ENCODE data around the gene PIGW. TPM values are rescaled to one million over a fixed set of nuclear protein-coding genes. Genes with fewer than 3 reads are reported as not detected.
A peak's percentile ranks its signal among the peaks of the same experiment; 100 is the strongest.

Gene PIGW
- total and polyA plus RNA-seq, 2 experiments from 2014 or later, result 10.2 to 10.8 TPM

- Histone ChIP-seq H4K20me1 (ENCODE audit: insufficient read depth, poor library complexity, severe bottlenecking) (peaks cover 68% of the 10 kb centered on the region), H3K36me3 (replicated peaks; ENCODE audit: insufficient read depth, low read depth) (no peaks in the 10 kb centered on the region), H3K9me2 (replicated peaks; ENCODE audit: insufficient read depth) (no peaks in the 10 kb centered on the region), H3K4me2 (peak overlapping the region; percentile 91), H3K4me3 (peak overlapping the region; percentile 82), H3K27me3 (no peaks in the 10 kb centered on the region), H2AFZ (no peak overlapping the region), H3K79me2 (peaks cover 83% of the 10 kb centered on the region), H3K27ac (peak overlapping the region; percentile 94), H3K9me3 (ENCODE audit: low read depth) (no peaks in the 10 kb centered on the region), H3K4me1 (ENCODE audit: insufficient read depth) (peaks cover 24% of the 10 kb centered on the region)
- DNase-seq (ENCODE audit: low spot score), result no peak
- TF ChIP-seq EZH2 (IDR thresholded peaks at IDR 0.05; ENCODE audit: borderline replicate concordance) (no peak), EZH2phosphoT487 (IDR thresholded peaks at IDR 0.05; ENCODE audit: low read depth, severe bottlenecking, unreplicated experiment) (no peak)
- TF ChIP-seq, protein P1, sequence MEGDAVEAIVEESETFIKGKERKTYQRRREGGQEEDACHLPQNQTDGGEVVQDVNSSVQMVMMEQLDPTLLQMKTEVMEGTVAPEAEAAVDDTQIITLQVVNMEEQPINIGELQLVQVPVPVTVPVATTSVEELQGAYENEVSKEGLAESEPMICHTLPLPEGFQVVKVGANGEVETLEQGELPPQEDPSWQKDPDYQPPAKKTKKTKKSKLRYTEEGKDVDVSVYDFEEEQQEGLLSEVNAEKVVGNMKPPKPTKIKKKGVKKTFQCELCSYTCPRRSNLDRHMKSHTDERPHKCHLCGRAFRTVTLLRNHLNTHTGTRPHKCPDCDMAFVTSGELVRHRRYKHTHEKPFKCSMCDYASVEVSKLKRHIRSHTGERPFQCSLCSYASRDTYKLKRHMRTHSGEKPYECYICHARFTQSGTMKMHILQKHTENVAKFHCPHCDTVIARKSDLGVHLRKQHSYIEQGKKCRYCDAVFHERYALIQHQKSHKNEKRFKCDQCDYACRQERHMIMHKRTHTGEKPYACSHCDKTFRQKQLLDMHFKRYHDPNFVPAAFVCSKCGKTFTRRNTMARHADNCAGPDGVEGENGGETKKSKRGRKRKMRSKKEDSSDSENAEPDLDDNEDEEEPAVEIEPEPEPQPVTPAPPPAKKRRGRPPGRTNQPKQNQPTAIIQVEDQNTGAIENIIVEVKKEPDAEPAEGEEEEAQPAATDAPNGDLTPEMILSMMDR (IDR thresholded peaks at IDR 0.05; ENCODE audit: poor library complexity), result no peak
Measured at GRCh38 chr17:36547776-36548175, 13.0 kb downstream of the PIGW start.

GRCh38 chr17:36550491-36551417, 16.0 kb downstream of the PIGW start:
- Histone ChIP-seq H3K27ac (no peak overlapping the region), H3K9me3 (ENCODE audit: low read depth) (no peaks in the 10 kb centered on the region), H3K4me2 (no peak overlapping the region), H3K4me3 (no peak overlapping the region), H3K79me2 (peaks cover 100% of the 10 kb centered on the region), H2AFZ (no peak overlapping the region), H3K4me1 (ENCODE audit: insufficient read depth) (peaks cover 17% of the 10 kb centered on the region), H3K36me3 (replicated peaks; ENCODE audit: insufficient read depth, low read depth) (peaks cover under 1% of the 10 kb centered on the region), H3K27me3 (no peaks in the 10 kb centered on the region), H4K20me1 (ENCODE audit: insufficient read depth, poor library complexity, severe bottlenecking) (peaks cover 96% of the 10 kb centered on the region), H3K9me2 (replicated peaks; ENCODE audit: insufficient read depth) (no peaks in the 10 kb centered on the region)
- TF ChIP-seq EZH2 (IDR thresholded peaks at IDR 0.05; ENCODE audit: borderline replicate concordance) (no peak), EZH2phosphoT487 (IDR thresholded peaks at IDR 0.05; ENCODE audit: low read depth, severe bottlenecking, unreplicated experiment) (no peak)
- TF ChIP-seq, protein P1 (IDR thresholded peaks at IDR 0.05; ENCODE audit: poor library complexity), result no peak
- WGBS (ENCODE audit: low lambda C conversion rate, missing lambda C conversion rate), result 95% methylated on average over 7 of the region's 8 CpGs
- DNase-seq (ENCODE audit: low spot score), result no peak

- H3K4me3 ChIP-seq, result no peak overlapping the region
- TF ChIP-seq EZH2 (IDR thresholded peaks at IDR 0.05; ENCODE audit: borderline replicate concordance) (no peak), EZH2phosphoT487 (IDR thresholded peaks at IDR 0.05; ENCODE audit: low read depth, severe bottlenecking, unreplicated experiment) (no peak)
- TF ChIP-seq, protein P1 (IDR thresholded peaks at IDR 0.05; ENCODE audit: poor library complexity), result no peak
- no peak for DNase-seq (ENCODE audit: low spot score)
- H2AFZ ChIP-seq, result no peak overlapping the region
- 95% methylated on average over 3 of the region's 3 CpGs for WGBS (ENCODE audit: low lambda C conversion rate, missing lambda C conversion rate)
- H3K9me2 ChIP-seq (replicated peaks; ENCODE audit: insufficient read depth), result no peaks in the 10 kb centered on the region
- peaks cover 83% of the 10 kb centered on the region for H4K20me1 ChIP-seq (ENCODE audit: insufficient read depth, poor library complexity, severe bottlenecking)
- H3K9me3 ChIP-seq (ENCODE audit: low read depth), result no peaks in the 10 kb centered on the region
- no peaks in the 10 kb centered on the region for H3K4me1 ChIP-seq (ENCODE audit: insufficient read depth)
- no peaks in the 10 kb centered on the region for H3K27me3 ChIP-seq
- H3K4me2 ChIP-seq, result no peak overlapping the region
- H3K36me3 ChIP-seq (replicated peaks; ENCODE audit: insufficient read depth, low read depth), result peaks cover 6% of the 10 kb centered on the region
- H3K79me2 ChIP-seq, result peaks cover 97% of the 10 kb centered on the region
- no peak overlapping the region for H3K27ac ChIP-seq
Measured at GRCh38 chr17:36553459-36553858, 18.7 kb downstream of the PIGW start.

All from hepatocyte (in vitro differentiated cells).